Measurements from ENCODE around the gene TRPV3.

TRPV3 gene

DNA sequence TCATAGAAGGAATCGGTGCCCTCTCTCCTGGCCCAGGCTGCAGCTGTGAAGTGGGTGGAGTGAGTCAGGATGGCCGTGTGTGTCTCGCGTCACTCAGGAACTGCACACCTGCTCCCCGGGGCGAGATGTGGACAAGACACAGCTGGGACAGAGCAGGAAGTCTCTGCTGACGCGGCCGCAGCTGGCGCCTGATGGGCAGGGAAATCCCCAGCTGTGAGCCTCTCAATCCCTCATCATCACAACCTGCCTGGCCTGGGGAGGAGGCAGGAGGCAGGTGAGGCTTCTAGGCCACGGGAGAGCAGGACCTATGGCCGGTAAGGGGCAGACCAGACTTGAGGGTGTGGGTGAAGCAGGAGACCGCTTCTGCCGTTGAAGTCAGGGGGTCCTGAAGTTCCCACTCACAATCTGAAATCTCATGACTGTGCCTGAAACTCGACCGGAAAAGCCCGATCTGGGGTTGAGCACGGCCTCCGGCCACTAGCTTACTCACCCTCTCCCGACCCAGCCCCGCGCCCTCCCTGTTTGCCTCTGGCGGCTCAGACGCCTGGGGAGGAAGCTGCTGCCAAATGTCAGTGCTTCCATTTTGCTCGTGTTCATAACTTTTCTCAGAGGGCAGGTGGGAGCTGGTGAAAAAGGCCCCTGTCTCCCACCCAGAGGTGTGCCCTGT, 1.1 kb upstream of the TRPV3 start:
- no peaks in the 10 kb centered on the region for H3K27me3 Mint-ChIP-seq
- H3K9me3 Mint-ChIP-seq = no peaks in the 10 kb centered on the region
- no peaks in the 10 kb centered on the region for H3K36me3 Mint-ChIP-seq
- H3K4me3 Mint-ChIP-seq = no peak overlapping the region
- peaks cover 8% of the 10 kb centered on the region for H3K4me1 Mint-ChIP-seq
- H3K27ac Mint-ChIP-seq = no peak overlapping the region

DNA sequence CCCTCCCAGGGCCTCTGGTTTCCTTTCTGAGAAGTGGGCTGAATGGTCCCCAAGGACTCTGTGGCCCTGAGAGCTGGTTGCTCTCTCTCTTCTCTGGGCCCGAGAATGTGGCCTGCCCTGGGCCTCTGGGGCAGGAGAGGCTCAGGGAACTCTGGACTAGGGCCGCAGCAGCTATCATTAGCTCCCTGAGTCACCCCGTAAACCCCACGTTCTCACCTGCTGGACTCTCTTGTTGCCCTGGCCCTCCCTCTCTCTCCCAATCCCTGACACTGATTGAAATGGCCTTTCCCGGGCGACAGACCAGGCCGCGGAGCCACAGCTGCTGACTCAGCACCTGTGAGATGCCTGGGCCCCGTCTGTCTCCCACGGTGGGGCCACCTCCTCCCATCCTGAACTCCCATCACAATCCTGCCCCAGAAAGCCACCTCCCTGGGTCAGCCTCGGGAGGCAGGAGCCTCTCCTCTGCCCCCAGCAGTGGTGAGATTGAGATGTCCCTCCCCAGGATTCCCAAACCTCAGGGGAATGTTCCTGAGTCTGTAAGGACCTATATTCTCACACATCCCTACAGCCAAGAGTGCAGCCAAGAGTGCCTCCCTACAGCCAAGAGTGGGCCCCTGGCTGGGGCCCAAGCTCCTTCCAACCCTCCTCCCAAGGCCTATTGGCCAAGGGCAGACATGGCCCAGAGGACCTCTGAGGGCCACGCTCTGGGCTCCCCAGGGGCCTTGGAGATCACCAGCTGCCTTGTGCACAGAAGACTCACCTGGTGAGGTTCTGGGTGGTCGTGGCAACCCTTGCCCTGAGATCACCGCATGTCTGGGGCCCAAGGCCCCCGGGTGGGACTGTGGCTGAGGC, 470 bp downstream of the TRPV3 start:
- Mint-ChIP-seq H3K36me3 (no peaks in the 10 kb centered on the region), H3K9me3 (no peaks in the 10 kb centered on the region), H3K27ac (no peak overlapping the region), H3K4me1 (peaks cover 8% of the 10 kb centered on the region), H3K27me3 (no peaks in the 10 kb centered on the region), H3K4me3 (no peak overlapping the region)

DNA sequence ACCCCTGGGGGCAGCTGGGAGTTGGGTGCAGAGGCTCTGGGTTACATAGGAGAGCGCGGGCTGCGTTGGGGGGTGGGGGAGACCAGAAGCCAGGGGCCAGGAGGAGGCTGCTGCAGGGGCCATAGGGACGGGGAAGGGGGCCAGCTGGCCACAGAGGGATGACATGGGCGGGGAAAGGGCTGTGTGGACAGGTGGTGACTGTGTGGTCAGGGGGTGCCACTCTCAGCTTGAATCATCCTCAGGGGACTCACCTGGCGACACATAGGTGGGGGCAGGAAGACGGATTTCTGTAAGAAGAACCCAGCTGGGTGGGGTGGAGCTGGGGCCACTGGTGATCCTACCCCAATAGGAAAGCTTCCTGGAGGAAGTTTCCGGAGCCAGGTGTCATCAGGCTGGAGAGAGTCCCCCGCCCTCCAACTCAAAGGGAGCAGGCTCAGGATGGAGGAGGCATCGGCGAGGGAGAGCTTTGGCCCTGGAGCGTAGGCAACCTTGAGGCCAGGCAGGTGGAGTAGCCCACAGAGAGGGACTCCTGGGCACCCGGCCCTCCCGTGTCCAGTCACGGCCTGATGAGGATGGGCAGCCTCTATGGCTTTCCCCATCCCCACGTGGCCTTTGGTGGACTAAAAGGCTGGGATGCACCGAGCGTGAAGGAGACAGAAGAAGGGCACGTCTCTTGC, 1.2 kb downstream of the TRPV3 start:
- Mint-ChIP-seq H3K4me3 (no peak overlapping the region), H3K36me3 (no peaks in the 10 kb centered on the region), H3K9me3 (no peaks in the 10 kb centered on the region), H3K27ac (no peak overlapping the region), H3K4me1 (peaks cover 8% of the 10 kb centered on the region), H3K27me3 (no peaks in the 10 kb centered on the region)

DNA sequence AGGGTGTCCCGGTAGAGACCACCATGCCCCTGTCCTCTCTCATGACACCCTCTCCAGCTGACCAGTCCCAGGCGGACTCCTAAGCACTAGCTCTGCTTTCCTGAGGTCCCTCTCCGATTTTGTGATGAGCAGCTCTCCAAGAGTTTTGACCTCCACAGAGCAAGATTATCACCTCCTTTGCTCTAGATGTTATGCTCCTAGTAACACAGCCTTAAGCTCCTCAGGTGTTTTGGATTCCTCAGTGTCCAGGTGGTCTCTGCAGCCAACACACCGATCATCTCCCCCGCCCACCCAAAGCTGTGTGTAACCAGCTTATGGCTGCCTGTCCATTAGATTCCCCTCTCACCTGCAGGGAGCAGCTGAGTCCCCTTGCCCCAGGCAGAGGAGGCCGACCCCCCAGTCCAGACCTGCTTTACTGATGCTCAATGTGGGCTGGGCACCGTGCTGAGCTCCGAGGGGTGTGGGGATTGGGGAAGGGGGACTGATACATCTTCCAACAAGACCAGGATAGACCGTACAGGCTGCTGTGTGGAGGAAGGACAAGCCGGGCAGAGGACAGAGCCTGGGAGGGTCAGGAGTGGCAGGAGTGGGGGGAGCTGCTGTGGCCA, 2.3 kb downstream of the TRPV3 start:
- Mint-ChIP-seq H3K4me3 (no peak overlapping the region), H3K27me3 (no peaks in the 10 kb centered on the region), H3K36me3 (no peaks in the 10 kb centered on the region), H3K27ac (no peak overlapping the region), H3K9me3 (no peaks in the 10 kb centered on the region), H3K4me1 (peaks cover 8% of the 10 kb centered on the region)

DNA sequence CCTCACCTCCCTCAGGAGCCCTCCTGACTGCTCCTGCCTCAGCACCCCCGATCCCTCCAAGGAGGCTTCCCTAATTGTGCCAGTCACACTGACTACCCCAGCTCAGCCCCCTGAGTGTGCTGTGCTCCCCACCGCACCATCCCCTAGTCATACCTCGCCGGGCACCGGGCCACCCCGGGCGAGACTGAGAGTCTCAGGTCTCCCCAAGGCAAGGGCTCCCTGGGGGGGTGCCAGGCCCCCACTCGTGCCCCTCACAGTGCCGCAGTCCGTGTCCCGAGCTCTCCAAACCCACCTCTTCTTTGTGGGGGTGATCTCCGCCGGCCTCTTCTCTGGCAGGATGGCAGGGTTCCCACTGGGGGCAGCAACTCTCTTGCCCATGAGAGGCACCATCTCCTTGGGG, 3.2 kb downstream of the TRPV3 start:
- H3K27ac Mint-ChIP-seq = peak overlapping the region; percentile 37
- H3K4me1 Mint-ChIP-seq = peaks cover 8% of the 10 kb centered on the region
- H3K36me3 Mint-ChIP-seq = no peaks in the 10 kb centered on the region
- H3K4me3 Mint-ChIP-seq = no peak overlapping the region
- H3K9me3 Mint-ChIP-seq = no peaks in the 10 kb centered on the region
- no peaks in the 10 kb centered on the region for H3K27me3 Mint-ChIP-seq

DNA sequence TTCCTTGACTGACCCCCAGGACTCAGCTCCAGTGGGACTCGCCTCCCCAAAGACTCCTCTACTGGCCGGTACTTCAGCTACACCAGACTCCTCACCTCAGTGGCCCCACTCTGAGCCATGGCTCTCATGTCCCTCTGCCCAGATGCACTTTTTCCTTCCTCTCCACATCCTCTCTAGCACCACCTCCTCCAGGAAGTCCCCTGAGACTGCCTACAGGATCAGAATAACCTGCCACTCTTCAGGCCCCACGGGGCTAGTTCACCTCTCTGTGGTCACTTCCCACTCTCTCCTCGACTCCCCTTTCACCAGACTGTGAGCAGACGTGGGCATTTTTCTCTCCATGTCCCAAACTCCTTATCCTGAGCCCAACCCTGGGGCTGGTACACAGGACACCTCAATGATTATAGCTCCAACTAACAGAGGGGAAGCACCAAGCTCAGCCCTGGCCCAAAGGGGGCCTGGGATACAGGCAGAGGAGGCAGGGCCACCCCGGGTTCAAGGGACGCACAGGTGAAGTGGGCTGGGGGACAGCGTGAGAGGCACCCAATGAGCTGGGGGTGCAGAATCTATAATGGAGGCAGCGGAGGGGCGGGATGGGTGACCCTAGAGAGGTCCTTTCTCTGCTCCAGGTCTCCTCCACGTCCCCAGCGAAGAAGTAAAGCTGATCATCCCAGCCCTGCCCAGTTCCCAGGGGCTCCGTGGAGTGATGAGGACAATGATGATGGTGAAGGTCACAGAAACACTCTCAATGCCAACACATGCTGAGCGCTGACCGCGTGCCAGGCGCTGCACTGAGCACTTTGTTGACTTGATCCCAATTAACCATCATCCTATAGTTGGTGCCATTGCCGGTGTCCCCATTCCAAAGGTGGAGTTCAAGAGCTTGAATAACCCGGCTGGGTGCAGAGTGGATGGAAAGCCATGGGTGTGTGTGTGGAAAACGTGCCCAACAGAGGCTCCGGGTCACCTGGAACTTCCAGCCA, 3.9 kb downstream of the TRPV3 start:
- no peaks in the 10 kb centered on the region for H3K36me3 Mint-ChIP-seq
- no peaks in the 10 kb centered on the region for H3K27me3 Mint-ChIP-seq
- H3K4me3 Mint-ChIP-seq = no peak overlapping the region
- H3K9me3 Mint-ChIP-seq = no peaks in the 10 kb centered on the region
- H3K4me1 Mint-ChIP-seq = peaks cover 8% of the 10 kb centered on the region
- H3K27ac Mint-ChIP-seq = no peak overlapping the region

DNA sequence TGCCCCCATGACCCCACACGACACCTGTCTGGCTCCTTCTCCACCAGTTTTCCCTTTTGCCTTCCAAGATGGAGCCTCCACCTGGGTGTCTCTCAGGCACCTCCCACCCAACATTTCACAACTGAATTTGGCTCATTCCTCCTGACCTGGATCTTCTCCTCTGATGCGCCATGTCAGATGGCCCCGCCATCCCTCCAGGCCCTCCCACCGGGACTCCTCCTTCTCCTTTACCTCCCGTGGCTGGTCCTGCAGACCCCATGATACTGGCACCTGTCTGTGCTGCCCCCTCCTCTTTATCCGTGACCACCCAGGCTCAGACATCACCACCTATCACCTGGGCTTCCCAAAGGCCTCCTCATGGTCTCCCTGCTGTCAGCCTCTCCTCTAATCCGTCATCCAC, 4.7 kb downstream of the TRPV3 start:
- Mint-ChIP-seq H3K9me3 (no peaks in the 10 kb centered on the region), H3K4me1 (peaks cover 3% of the 10 kb centered on the region), H3K27ac (no peak overlapping the region)

DNA sequence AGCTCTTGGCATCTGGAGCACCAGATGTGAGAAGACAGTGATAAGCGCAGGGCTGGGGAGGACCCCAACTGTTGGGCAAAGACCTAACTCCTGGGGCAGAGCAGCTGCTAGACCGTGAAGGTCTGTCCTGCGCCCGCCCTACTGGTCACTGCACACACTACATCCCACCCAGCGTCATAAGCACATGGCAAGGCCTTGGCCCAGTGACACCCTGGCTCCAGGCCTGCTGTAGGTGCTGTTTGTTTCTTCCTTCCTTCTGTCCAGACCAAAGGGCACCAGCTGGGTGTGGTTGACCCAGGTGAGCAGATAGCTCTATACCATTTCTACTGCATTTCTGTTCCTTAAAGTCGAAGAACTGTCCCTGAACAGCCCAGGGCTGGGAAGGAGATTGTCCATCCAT, 6.4 kb downstream of the TRPV3 start:
- no peak overlapping the region for H3K27ac Mint-ChIP-seq
- H3K27me3 Mint-ChIP-seq = no peaks in the 10 kb centered on the region
- no peaks in the 10 kb centered on the region for H3K9me3 Mint-ChIP-seq
- no peak overlapping the region for H3K4me3 Mint-ChIP-seq
- no peaks in the 10 kb centered on the region for H3K36me3 Mint-ChIP-seq
- no peaks in the 10 kb centered on the region for H3K4me1 Mint-ChIP-seq

More for the DNA sequence above, 4.7 kb downstream of the TRPV3 start:
- H3K4me3 Mint-ChIP-seq = no peak overlapping the region
- no peaks in the 10 kb centered on the region for H3K27me3 Mint-ChIP-seq
- no peaks in the 10 kb centered on the region for H3K36me3 Mint-ChIP-seq

DNA sequence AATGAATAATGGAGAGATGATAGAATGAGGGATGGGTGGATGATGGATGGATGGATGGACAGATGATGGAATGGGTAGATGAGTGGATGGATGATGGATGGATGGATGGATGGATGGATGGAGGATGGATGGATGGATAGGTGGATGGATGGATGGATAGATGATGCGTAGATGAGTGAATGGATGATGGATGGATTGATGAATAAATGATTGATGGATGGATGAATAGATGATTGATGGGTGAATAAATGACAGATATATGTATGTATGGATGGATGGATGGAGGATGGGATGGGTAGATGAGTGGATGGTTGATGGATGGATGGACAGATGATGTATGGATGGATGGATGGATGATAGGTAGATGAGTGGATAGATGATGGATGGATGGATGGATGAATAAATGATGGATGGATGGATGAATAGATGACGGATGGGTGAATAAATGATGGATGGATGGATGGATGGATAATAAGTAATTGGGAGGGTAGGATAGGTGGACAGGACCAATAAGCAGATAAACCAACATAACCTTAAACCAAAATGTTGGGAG, 7.9 kb downstream of the TRPV3 start:
- no peaks in the 10 kb centered on the region for H3K36me3 Mint-ChIP-seq

DNA sequence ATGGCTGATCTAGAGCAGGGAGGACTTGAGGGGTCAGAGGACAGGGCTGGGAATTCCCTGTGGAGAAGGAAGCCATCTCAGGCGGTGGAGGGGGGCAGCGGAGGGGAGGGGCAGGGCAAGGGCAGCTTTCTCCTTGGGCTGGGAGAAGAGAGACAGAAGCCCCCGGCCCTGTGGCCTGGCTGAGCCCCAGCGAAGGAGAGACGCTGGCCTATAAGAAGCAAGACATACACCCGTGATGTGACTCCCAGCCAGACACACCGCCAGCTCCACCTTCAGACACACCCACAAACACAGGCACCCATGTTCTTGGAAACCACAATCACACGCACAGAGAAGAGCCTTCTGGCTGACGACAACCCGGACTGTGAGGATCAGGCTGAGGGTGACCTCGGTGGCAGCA, 10.0 kb downstream of the TRPV3 start:
- no peak overlapping the region for H3K4me3 Mint-ChIP-seq
- H3K4me1 Mint-ChIP-seq = no peaks in the 10 kb centered on the region
- H3K27me3 Mint-ChIP-seq = no peaks in the 10 kb centered on the region
- H3K36me3 Mint-ChIP-seq = no peaks in the 10 kb centered on the region
- H3K27ac Mint-ChIP-seq = no peak overlapping the region
- no peaks in the 10 kb centered on the region for H3K9me3 Mint-ChIP-seq

More for the DNA sequence above, 7.9 kb downstream of the TRPV3 start:
- H3K4me3 Mint-ChIP-seq = no peak overlapping the region
- H3K4me1 Mint-ChIP-seq = no peaks in the 10 kb centered on the region
- H3K27me3 Mint-ChIP-seq = no peaks in the 10 kb centered on the region
- no peak overlapping the region for H3K27ac Mint-ChIP-seq
- H3K9me3 Mint-ChIP-seq = no peaks in the 10 kb centered on the region

DNA sequence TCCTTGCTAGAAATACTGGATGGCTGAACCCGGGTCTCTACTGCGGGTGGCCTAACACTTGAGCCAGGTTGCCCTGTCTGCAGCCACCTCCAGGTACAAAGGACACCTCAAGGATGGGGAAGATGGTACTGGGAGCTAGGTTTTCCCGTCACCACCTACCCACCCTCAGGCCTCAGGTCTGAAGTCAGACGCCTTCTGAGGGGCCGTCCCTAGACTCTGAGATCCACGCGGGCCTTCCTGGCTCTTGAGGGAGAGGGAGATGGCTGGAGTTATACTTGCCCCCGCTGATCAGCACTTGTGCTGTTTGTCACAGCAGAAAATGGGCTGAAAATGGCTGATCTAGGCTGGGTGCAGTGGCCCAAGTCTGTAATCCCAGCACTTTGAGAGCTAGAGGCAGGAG, 10.6 kb downstream of the TRPV3 start:
- Mint-ChIP-seq H3K36me3 (no peaks in the 10 kb centered on the region), H3K9me3 (no peaks in the 10 kb centered on the region), H3K27me3 (no peaks in the 10 kb centered on the region), H3K4me3 (no peak overlapping the region), H3K27ac (no peak overlapping the region), H3K4me1 (no peaks in the 10 kb centered on the region)

DNA sequence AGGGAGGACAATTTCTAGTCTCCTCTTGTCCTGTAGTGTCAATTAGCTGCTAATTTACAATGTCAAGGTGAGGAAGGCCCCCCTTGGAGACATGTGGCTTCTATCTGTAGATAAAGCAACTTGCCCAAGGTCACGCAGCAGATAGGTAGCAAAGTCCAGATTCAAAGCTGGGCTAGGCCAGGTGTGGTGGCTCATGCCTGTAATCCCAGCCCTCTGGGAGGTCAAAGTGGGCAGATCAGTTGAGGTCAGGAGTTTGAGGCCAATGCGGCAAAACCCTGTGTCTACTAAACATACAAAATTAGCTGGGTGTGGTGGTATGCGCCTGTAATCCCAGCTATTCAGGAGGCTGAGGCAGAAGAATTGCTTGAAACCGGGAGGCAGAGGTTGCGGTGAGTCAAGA, 11.1 kb downstream of the TRPV3 start:
- Mint-ChIP-seq H3K27ac (no peak overlapping the region), H3K36me3 (no peaks in the 10 kb centered on the region), H3K4me1 (no peaks in the 10 kb centered on the region), H3K27me3 (no peaks in the 10 kb centered on the region), H3K4me3 (no peak overlapping the region), H3K9me3 (no peaks in the 10 kb centered on the region)

DNA sequence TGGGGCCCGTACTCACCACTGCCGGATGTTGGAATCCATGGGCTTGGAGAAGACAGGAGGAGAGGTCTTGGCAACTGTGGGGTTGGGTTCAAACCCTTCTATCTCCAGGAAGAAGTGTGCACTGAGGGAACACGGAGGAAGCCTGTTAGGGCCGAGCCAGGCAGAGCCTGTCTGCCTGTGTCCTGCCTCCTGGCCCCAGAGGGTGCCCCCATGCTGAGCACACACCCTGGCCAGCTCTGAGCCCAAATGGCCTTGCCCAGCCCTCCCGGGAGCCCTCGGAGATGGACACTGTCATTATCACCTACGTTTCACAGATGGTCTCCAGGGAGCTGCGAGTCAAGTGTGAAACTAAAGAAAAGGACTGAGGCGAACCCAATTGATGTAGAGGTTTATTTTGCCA, 12.5 kb downstream of the TRPV3 start:
- no peaks in the 10 kb centered on the region for H3K9me3 Mint-ChIP-seq
- no peak overlapping the region for H3K4me3 Mint-ChIP-seq
- H3K36me3 Mint-ChIP-seq = no peaks in the 10 kb centered on the region
- no peaks in the 10 kb centered on the region for H3K4me1 Mint-ChIP-seq
- no peaks in the 10 kb centered on the region for H3K27me3 Mint-ChIP-seq
- no peak overlapping the region for H3K27ac Mint-ChIP-seq

DNA sequence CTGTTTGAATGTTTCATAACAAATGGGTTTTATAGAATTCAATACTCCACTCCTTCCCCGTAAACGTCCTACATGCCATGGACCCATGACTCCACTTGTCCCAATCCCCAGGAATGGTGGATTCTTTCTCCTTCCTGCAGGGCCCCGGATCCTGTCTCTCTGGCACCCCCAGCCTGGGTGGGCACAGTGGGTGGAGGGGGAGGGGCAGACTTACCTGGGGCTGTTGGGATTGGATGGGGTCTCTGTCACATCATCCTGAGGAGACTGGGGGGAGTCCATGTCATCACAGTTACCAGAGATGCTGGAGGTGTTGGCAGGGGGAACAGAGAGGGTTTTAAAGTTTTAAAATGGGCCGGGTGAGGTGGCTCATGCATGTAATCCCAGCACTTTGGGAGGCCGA, 13.2 kb downstream of the TRPV3 start:
- Mint-ChIP-seq H3K27ac (no peak overlapping the region), H3K27me3 (no peaks in the 10 kb centered on the region), H3K4me1 (no peaks in the 10 kb centered on the region), H3K4me3 (no peak overlapping the region), H3K9me3 (no peaks in the 10 kb centered on the region), H3K36me3 (no peaks in the 10 kb centered on the region)

DNA sequence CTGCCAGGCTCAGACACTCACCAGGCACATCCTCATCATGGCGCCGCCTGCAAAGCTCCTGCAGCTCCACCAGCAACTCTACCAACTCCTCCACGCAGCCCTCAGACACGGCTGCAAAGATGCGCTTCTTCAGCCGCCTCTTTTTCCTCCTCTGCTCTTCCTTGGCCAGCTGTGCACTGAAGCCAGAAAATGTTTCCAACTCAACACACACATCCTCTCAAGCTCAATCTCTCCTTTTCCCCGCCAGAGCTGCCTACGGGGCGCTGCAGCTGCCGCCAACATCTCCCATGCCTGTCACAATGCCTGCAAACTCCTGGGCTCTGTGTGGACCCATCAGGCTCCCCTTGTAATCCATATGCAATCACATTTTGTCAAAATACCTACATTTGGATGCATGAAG, 14.2 kb downstream of the TRPV3 start:
- Mint-ChIP-seq H3K4me3 (no peak overlapping the region), H3K9me3 (no peaks in the 10 kb centered on the region), H3K36me3 (no peaks in the 10 kb centered on the region), H3K27ac (no peak overlapping the region), H3K4me1 (no peaks in the 10 kb centered on the region), H3K27me3 (no peaks in the 10 kb centered on the region)
